NCI-H1694 treated with DMSO at 0.1 percent for 48 hours (cell line): ENCODE measurements around the gene TRAPPC2L.

Source experiments
- DNase-seq: peaks from one replicate; lab custom pipeline; 2025; lab: John Stamatoyannopoulos, UW

The TRAPPC2L gene

GRCh38 chr16:88839745-88840599 is 17.0 kb upstream of the TRAPPC2L start:
- DNase-seq, result no peak

GRCh38 chr16:88840600-88841215 is 16.2 kb upstream of the TRAPPC2L start:
- no peak for DNase-seq

DNA sequence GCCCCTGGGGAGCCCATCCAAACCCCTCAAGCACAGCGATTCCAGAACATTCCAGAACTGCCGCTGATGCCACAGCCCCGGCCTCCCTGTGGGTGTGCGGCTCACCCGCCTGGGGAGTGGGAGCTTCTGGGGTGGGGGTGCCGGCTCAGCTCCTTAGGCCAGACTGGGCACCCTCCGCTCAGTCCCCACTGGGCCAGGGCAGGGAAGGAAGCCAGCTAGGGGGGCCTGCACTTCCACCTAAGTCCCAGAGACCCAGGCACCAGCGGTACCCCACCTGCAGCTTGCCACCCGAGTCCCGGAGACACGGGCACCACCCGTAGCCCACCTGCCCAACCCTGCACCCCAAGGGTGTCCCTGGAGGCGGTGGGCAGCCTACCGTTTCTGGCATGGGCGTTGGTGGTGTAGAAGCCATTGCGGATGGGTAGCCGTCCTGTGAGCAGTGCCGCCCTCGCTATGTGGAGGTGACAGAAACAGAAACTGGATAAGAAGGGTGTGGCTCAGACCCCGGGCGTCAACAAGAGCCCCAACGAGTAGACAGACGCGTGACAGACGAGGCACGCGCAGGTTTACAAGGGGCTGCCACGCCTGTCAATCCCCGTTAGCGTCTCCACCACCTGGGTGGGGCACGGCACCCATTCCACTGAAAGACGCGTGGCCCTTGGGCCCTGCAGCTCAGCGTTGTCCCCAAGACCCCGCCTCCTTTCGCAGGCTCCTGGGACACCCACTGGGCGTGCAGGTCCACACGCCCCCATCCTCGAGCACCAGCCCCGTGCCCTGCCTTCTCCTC is 15.2 kb upstream of the TRAPPC2L start:
- no peak for DNase-seq

DNA sequence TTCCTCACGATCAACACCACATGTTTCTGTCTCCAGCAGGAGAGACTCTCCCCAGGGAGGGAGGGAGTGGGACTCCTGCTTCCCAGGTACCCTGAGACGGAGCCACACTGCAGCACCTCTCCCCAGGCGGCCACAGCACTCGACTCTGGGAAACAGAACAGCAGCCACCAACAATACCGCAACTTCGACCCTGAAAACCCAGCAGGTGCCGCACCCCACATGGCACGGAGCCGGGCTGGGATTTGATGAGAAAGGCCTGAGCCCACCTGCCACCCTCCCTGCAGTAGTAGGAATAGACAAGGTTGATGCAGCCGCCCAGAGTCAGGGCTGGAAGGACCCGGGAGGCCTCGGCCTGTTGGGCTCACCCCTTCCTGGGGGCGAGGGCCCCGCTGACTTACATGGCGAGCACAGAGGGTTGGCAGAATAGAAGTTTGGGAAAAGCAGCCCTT is 14.6 kb upstream of the TRAPPC2L start:
- DNase-seq, result no peak

DNA sequence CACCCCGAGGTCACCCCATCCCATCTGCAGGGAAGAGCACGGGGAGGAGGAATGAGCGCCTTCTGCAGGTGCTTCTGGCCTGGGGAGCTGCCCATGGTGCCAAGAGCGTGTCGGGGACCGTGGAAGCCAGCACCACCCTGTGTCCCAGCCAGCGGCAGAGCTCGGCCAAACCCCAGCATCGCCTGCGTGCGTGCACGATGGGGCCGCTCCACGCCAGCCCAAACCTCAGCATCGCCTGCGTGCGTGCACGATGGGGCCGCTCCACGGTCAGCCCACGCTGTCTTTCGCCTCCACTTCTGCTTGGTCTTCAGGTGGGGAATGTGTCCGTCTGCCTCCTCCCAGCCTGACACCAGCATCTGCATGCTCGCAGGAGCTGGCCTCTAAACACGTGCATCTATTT is 14.1 kb upstream of the TRAPPC2L start:
- no peak for DNase-seq

DNA sequence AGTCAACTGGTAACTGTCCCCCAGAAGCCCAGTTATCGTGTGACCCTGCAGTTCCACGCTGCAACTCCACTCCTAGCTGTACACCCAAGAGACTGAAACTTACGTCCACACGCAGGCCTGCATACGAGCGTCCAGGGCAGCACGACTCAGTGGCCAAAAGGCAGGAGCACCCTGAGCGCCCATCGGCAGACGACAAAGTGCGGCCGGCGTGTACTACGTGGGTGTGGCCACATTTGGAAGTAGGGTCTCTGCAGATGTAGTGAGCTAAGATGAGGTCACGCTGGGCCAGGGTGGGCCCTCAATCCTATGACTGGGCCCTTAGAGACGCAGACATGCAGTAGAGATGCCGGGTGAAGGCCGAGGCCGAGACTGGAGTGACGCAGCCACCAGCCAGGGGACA is 13.7 kb upstream of the TRAPPC2L start:
- no peak for DNase-seq

DNA sequence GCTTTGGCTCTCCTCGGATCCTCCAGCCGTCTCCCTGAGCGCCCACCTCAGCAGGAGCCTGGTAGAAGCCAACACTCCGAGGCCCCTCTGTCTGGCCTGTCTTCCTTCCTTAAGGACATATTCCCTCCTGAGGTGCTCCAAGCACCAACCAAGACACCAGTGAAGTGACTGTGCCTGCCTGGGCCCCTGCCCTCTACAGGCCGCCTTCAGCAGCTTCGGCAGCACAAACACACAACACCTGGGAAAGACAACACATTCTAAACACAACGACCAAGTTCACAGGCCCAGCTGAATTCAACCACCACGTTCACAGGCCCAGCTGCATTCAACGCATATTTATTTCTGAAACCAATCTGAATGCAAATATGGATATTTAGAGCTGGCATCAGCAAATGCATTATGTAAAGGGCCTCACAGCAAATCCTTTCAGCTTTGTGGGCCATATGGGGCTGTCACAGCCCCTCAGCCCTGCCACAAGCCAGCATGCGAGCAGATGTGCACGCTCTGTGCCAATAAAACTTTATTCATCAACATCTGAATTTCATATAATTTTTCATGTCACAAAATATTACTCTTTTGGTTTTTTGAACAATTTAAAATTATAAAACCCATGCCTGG is 12.4 kb upstream of the TRAPPC2L start:
- DNase-seq, result no peak

- DNase-seq, result no peak
Observed at GRCh38 chr16:88846088-88846487, 10.8 kb upstream of the TRAPPC2L start.

GRCh38 chr16:88847654-88848053 is 9.3 kb upstream of the TRAPPC2L start:
- no peak for DNase-seq

- no peak for DNase-seq
Observed at GRCh38 chr16:88848557-88848956, 8.4 kb upstream of the TRAPPC2L start.

- no peak for DNase-seq
Observed at GRCh38 chr16:88850531-88851199, 6.3 kb upstream of the TRAPPC2L start.

DNA sequence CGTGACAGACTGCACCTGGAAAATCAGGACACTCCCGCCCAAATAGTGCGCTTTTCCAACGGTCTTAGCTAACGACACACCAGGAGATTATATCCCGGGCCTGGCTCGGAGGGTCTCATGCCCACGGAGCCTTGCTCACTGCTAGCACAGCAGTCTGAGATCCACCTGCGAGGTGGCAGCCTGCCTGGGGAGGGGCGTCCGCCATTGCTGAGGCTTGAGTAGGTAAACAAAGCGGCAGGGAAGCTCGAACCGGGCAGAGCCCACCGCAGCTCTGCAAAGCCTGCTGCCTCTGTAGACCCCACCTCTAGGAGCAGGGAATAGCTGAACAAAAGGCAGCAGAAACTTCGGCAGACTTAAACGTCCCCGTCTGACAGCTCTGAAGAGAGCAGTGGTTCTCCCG is 5.3 kb upstream of the TRAPPC2L start:
- no peak for DNase-seq

GRCh38 chr16:88853325-88853941 is 3.5 kb upstream of the TRAPPC2L start:
- no peak for DNase-seq

GRCh38 chr16:88854306-88855111 is 2.4 kb upstream of the TRAPPC2L start:
- no peak for DNase-seq

- no peak for DNase-seq
Observed at GRCh38 chr16:88855176-88855575, 1.8 kb upstream of the TRAPPC2L start.

- no peak for DNase-seq
Observed at GRCh38 chr16:88855736-88856121, 1.2 kb upstream of the TRAPPC2L start.

DNA sequence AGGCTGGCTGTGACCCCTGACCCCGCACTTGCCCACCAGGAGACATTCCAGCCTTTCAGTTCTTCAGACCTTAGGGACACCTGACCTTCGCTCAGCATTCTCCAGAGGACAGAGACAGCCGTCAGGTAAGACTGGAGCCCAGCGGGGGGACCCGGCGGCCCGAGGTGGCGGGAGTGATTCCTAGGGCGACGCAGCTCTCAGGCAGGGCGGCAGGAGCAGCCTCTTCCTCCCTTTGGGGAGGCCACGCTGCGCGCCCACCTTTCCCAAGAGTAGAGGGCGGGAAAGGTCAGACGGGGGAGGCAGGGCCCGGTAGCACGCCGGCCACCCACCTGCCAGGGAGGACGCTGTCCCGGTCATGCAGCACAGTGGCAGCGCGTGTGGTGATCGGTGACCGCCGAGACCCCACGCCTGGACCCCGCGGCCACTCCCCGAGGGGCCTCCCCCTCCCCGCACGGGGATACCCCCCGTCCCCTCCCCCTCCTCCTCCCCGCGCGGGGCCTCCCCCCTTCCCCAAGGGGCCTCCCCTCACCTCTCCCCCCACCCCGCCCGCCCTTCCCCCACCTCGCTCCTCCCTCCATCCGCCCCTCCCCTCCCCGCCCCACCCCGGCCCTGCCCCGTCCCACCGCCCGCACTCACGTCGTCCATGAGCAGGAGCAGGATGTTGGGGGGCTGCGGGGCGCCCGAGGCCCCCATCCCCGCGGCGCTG is 652 bp upstream of the TRAPPC2L start:
- no peak for DNase-seq

GRCh38 chr16:88857728-88858339 is 907 bp downstream of the TRAPPC2L start:
- peak; percentile 8 for DNase-seq

- DNase-seq, result no peak
Observed at GRCh38 chr16:88859381-88860091, 2.6 kb downstream of the TRAPPC2L start.
